ENCODE results near the gene C16orf92.

DNA sequence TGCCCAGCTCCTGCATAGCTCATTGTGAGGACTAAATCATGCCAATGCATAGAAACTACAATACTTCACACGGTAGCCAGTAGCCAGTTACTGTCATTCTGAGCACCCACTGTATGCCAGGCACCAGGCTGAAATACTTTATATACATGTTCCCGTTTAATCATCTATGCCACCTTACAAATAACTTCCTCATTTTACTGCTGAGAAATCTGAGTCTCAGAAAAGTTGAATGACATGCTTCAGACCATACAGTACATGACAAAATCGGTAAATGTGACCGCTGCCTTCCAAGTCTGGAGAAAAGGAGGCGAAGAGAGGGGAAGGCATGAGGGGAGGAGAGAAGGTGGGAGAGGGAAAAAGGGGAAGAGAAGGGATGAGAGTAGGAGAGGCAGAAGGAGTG, 17.2 kb downstream of the C16orf92 start:
- no peak for TF ChIP-seq YY1 (IDR thresholded peaks at IDR 0.05; ENCODE audit: insufficient read depth, insufficient read length)
- TF ChIP-seq ZNF274 (IDR thresholded peaks at IDR 0.05; ENCODE audit: low read depth, low read length) = no peak
